Left ventricle myocardium inferior (tissue), 1 donor: ENCODE data around the gene S1PR3. TPM values are rescaled to one million over a fixed set of nuclear protein-coding genes. Genes with fewer than 3 reads are reported as not detected.

Experiments used
- DNase-seq: peaks from one replicate; pipeline ENCODE4 v3.0.0-alpha.2; 2020
- H3K27ac ChIP-seq: fragments of 200-600 bp; replicated peaks from 2 replicates; pipeline ENCODE4 v1.8.0; 2021
- H3K27me3 ChIP-seq: fragments of 200-600 bp; 2 replicates; pipeline ENCODE4 v1.8.0; 2021; ENCODE audit warnings: low read depth
- H3K36me3 ChIP-seq: fragments of 200-600 bp; 2 replicates; pipeline ENCODE4 v1.8.0; 2021
- H3K4me1 ChIP-seq: fragments of 200-600 bp; 2 replicates; pipeline ENCODE4 v1.8.0; 2021
- H3K4me3 ChIP-seq: fragments of 200-600 bp; 2 replicates; pipeline ENCODE4 v1.8.0; 2021; ENCODE audit warnings: mild to moderate bottlenecking, moderate library complexity
- H3K9me3 ChIP-seq: fragments of 200-600 bp; replicated peaks from 2 replicates; pipeline ENCODE4 v1.8.0; 2021
- intact Hi-C: fragments of 100-400 bp; cut with micrococcal nuclease; formaldehyde crosslinking; loops from one replicate; pipeline ENCODE4 v1.11.0; 2022
- total RNA-seq: library from RNA; stranded (reverse); fragmentation: NEBNext Ultra II Directional; extraction: Animal tissue kit (Norgen Biotek cat#: 25700); gene quantifications from one replicate; pipeline ENCODE4 v1.2.1, GENCODE V29; 2021
- TF ChIP-seq, protein P1 (sequence below): fragments of 200-600 bp; IDR thresholded peaks from 2 replicates; pipeline ENCODE4 v1.8.0; 2021; ENCODE audit warnings: antibody characterized with exemption, mild to moderate bottlenecking, borderline replicate concordance
- donor health status: DM: no; HTN: yes; CAD: no; lungs with severe emphysema.

S1PR3 gene
- total RNA-seq, 1 donor from 2014 or later = 26.8 TPM

DNA sequence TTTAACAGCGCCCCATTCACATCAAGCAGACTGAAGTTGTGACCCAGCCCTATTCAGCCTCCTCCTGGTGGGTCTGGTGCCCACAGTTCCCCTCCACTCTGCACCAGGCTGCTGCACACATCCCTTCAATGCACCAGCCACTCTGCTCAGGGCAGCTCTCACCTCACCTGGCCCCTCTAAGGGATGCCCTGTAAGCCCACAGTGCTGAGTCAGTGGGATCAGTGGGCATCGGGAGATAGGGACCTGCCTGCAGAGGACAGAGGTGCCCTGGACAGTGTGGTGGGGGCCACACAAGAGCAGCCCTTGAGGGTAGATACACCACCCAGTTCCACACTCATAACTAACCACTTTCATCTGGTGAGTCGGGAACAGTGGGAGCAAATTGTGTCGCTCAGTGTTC is 38.3 kb upstream of the S1PR3 start:
- Histone ChIP-seq H3K27ac (peak overlapping the region; percentile 73), H3K4me1 (peaks cover 53% of the 10 kb centered on the region), H3K4me3 (no peak overlapping the region), H3K9me3 (no peaks in the 10 kb centered on the region), H3K36me3 (no peaks in the 10 kb centered on the region), H3K27me3 (no peaks in the 10 kb centered on the region)
- no peak for DNase-seq
- TF ChIP-seq, protein P1, sequence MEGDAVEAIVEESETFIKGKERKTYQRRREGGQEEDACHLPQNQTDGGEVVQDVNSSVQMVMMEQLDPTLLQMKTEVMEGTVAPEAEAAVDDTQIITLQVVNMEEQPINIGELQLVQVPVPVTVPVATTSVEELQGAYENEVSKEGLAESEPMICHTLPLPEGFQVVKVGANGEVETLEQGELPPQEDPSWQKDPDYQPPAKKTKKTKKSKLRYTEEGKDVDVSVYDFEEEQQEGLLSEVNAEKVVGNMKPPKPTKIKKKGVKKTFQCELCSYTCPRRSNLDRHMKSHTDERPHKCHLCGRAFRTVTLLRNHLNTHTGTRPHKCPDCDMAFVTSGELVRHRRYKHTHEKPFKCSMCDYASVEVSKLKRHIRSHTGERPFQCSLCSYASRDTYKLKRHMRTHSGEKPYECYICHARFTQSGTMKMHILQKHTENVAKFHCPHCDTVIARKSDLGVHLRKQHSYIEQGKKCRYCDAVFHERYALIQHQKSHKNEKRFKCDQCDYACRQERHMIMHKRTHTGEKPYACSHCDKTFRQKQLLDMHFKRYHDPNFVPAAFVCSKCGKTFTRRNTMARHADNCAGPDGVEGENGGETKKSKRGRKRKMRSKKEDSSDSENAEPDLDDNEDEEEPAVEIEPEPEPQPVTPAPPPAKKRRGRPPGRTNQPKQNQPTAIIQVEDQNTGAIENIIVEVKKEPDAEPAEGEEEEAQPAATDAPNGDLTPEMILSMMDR = no peak
- intact Hi-C loops = no loop called here

DNA sequence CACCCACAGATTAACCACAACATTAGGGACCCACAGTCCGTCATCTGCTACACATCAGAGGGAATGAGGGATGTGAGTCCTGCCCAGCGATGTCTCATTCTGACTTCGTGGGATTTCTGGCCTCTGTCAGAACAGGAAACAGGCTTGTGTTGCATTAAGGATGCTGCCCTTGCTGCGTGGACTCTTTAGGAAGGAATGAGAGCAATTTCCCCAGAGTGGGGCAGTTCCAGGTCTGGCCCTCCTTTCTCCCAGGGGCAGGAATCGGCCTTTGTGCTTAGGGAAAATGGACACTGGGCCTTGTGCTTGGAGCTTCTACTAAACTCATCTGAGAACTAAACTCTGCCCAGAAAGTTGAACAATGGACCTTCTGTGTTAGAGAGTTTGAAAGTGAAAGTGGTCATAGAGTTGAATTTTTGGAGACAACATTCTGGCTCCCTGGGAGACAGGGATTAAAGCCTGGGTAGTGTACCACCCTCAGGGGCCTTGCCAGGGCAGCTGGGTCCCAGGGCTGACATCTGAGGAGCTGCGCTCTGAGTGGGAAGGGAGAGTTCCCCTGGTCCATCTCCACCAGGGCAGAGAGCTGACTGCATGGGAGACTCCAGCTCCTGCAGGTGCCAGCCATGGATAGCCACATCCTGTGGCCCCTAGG is 37.8 kb upstream of the S1PR3 start:
- Histone ChIP-seq H3K4me1 (peaks cover 52% of the 10 kb centered on the region), H3K9me3 (no peaks in the 10 kb centered on the region), H3K4me3 (no peak overlapping the region), H3K27me3 (no peaks in the 10 kb centered on the region), H3K36me3 (no peaks in the 10 kb centered on the region), H3K27ac (peak overlapping the region; percentile 73)
- no peak for DNase-seq
- intact Hi-C loops = no loop called here
- TF ChIP-seq, protein P1 = no peak

DNA sequence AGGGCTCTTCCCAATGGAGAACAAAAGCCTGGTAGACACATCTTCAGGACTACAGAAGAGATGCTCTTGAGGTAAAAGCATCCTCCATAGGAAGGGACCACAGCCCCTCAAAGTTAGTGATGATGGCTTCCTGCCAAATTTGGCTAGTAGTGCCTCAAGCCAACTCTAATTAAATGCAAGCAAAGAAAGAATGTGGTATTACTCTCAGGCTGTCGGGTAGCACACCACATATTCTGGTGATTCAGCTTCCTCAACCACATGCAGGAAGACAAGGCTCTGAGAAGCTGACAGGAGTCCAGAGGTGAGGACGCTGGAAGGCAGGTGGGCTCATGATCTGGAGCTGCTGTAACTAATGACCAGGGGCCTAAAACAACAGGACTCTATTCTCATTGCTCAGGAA is 37.2 kb upstream of the S1PR3 start:
- intact Hi-C loops = no loop called here
- H3K27ac ChIP-seq = peak overlapping the region; percentile 73

DNA sequence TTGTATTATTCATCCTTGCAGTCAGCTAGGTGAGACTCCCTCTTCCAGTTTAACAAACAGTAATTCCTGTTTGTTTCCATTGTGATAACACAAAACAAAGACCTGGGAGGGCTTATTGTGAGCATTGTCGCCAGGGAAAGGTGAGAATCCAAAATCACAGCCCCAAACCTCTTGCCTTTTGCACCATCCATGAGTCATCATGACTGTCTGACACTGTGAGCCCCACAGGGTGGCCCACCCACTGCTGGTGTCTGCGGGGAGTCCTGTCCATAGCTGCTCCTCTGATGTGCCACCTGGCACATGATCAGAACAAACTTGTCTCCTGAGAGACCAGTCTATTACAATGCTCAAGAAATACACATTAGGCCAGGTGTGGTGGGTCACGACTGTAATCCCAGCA is 33.7 kb upstream of the S1PR3 start:
- DNase-seq = no peak
- intact Hi-C loops = no loop called here
- no peak overlapping the region for H3K4me3 ChIP-seq

More for the DNA sequence above, 37.2 kb upstream of the S1PR3 start:
- Histone ChIP-seq H3K4me1 (peaks cover 46% of the 10 kb centered on the region), H3K4me3 (no peak overlapping the region), H3K9me3 (no peaks in the 10 kb centered on the region), H3K27me3 (no peaks in the 10 kb centered on the region), H3K36me3 (no peaks in the 10 kb centered on the region)
- DNase-seq = no peak
- TF ChIP-seq, protein P1 = no peak

DNA sequence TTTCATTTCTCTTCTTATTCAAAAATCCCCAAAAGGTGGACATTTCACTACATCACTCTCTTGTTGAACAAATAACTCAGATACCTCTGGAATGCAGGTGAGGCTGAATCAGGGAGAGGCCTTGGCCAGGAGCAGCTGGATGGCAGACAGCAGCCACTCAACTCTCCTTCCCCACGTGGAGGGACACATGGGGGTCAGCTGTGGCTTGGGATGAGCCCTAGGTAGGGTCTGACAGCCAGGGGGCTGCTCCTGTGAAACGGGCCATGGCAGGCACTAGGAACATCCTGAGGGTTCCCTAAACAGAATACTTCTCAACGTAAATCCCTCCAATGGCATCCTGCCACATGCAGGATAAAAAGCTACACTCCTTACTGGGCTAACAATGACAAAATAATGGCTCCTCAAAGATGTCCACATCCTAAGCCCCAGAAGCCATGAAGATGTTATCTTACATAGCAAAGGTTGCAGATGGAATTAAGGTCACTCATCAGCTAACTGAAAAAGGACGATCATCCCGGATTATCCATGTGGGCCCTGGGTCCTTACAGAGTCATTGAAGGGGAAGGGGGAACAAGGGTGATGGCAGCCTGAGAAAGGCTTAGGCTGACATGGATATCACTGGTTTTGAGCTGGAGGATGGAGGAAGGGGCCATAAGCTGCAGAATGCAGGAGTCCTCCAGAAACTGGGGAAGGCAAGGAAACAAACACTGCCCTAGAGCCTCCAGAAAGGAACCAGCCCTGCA is 31.4 kb upstream of the S1PR3 start:
- no peaks in the 10 kb centered on the region for H3K4me1 ChIP-seq
- H3K27me3 ChIP-seq = no peaks in the 10 kb centered on the region
- intact Hi-C loops = no loop called here
- H3K4me3 ChIP-seq = no peak overlapping the region
- TF ChIP-seq, protein P1 = no peak
- no peaks in the 10 kb centered on the region for H3K36me3 ChIP-seq
- DNase-seq = no peak
- H3K9me3 ChIP-seq = no peaks in the 10 kb centered on the region
- H3K27ac ChIP-seq = no peak overlapping the region

More for the DNA sequence above, 33.7 kb upstream of the S1PR3 start:
- TF ChIP-seq, protein P1 = no peak
- H3K36me3 ChIP-seq = no peaks in the 10 kb centered on the region
- peaks cover 15% of the 10 kb centered on the region for H3K4me1 ChIP-seq
- no peaks in the 10 kb centered on the region for H3K9me3 ChIP-seq
- no peaks in the 10 kb centered on the region for H3K27me3 ChIP-seq
- H3K27ac ChIP-seq = no peak overlapping the region
